Endodermal cell (in vitro differentiated cells): ENCODE measurements around the gene IL18R1. TPM values are rescaled to one million over a fixed set of nuclear protein-coding genes. Genes with fewer than 3 reads are reported as not detected.

ENCODE experiments used
- DNase-seq: peaks from one replicate; pipeline ENCODE4 v3.0.0-alpha.2; 2017
- H3K27ac ChIP-seq: 2 replicates; pipeline ENCODE4 v1.5.1; 2013; ENCODE audit warnings: mild to moderate bottlenecking, low read depth, low read length, moderate library complexity
- H3K27me3 ChIP-seq: 2 replicates; pipeline ENCODE4 v1.6.1; 2013; ENCODE audit warnings: mild to moderate bottlenecking, low read length, moderate library complexity; ENCODE audit not compliant: insufficient read depth, control insufficient read depth, poor library complexity, severe bottlenecking
- H3K36me3 ChIP-seq: 2 replicates; pipeline ENCODE4 v1.7.0; 2013; ENCODE audit warnings: mild to moderate bottlenecking, low read length, moderate library complexity; ENCODE audit not compliant: control insufficient read depth, insufficient read depth
- H3K4me1 ChIP-seq: one replicate; pipeline ENCODE4 v1.7.0; 2013; ENCODE audit warnings: low read length; ENCODE audit not compliant: control insufficient read depth, insufficient read depth
- H3K4me3 ChIP-seq: 2 replicates; pipeline ENCODE4 v1.5.1; 2013; ENCODE audit warnings: mild to moderate bottlenecking, low read length, moderate library complexity
- H3K9ac ChIP-seq: 2 replicates; pipeline ENCODE4 v1.6.1; 2013; ENCODE audit warnings: mild to moderate bottlenecking, low read length, moderate library complexity; ENCODE audit not compliant: poor library complexity, severe bottlenecking; ENCODE audit errors: extremely low read depth
- H3K9me3 ChIP-seq: 2 replicates; pipeline ENCODE4 v1.6.1; 2013; ENCODE audit warnings: mild to moderate bottlenecking, low read length, moderate library complexity; ENCODE audit not compliant: control insufficient read depth
- H3K27ac Mint-ChIP-seq: 2 replicates; pipeline ENCODE4 v1.8.0; 2020; ENCODE audit warnings: mixed read lengths
- H3K27me3 Mint-ChIP-seq: 2 replicates; pipeline ENCODE4 v1.8.0; 2021; ENCODE audit warnings: mild to moderate bottlenecking, mixed read lengths; ENCODE audit not compliant: insufficient read depth
- H3K36me3 Mint-ChIP-seq: 2 replicates; pipeline ENCODE4 v1.8.0; 2020; ENCODE audit warnings: low read depth, mixed read lengths
- H3K4me1 Mint-ChIP-seq: 2 replicates; pipeline ENCODE4 v1.8.0; 2020; ENCODE audit warnings: mixed read lengths
- H3K4me3 Mint-ChIP-seq: 2 replicates; pipeline ENCODE4 v1.8.0; 2020; ENCODE audit warnings: mild to moderate bottlenecking, moderate library complexity, mixed read lengths
- H3K9me3 Mint-ChIP-seq: 2 replicates; pipeline ENCODE4 v1.8.0; 2020; ENCODE audit warnings: mild to moderate bottlenecking, mixed read lengths
- WGBS, 2 experiments: methylation state at CpG; one replicate each; pipeline versions ENCODE4 v1.1.5 to v1.1.7; 2013; ENCODE audit warnings: missing lambda C conversion rate in 2 of 2, mixed read lengths in 1 of 2; ENCODE audit not compliant: insufficient coverage in 1 of 2, insufficient read length in 1 of 2; 5-methylcytosine and 5-hydroxymethylcytosine counted together
- total RNA-seq, 2 donors: library from RNA; stranded (reverse); fragmentation: NEBNext Ultra II Directional in 1 of 2; extraction: Animal tissue kit (Norgen Biotek cat#: 25700) in 1 of 2; gene quantifications; 2 replicates in 1 of 2; 3 replicates in 1 of 2; pipeline ENCODE4 v1.2.1, GENCODE V29; 2021
- TF ChIP-seq, protein P1 (sequence below): fragments of 200-600 bp; sonication (generic); conservative IDR thresholded peaks from 2 replicates; pipeline ENCODE4 v1.5.0; 2021; ENCODE audit warnings: antibody characterized with exemption, mild to moderate bottlenecking

The IL18R1 gene
- total RNA-seq, 2 donors from 2014 or later, result 2.2 to 2.4 TPM

DNA sequence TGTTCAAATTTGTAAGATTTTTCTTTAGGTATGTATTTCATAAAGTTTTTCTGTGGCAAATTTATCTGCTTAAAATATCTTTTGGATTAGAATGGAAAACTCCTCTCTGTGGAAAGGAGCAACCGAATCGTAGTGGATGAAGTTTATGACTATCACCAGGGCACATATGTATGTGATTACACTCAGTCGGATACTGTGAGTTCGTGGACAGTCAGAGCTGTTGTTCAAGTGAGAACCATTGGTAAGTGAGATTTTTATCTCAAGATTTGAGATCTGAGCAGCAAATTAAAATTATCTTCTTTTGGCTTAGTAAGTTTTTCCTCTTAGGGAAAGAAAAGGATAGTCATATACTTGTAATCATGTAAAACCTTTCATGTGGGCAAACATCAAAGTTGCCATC, 81.5 kb downstream of the IL18R1 start:
- TF ChIP-seq, protein P1, sequence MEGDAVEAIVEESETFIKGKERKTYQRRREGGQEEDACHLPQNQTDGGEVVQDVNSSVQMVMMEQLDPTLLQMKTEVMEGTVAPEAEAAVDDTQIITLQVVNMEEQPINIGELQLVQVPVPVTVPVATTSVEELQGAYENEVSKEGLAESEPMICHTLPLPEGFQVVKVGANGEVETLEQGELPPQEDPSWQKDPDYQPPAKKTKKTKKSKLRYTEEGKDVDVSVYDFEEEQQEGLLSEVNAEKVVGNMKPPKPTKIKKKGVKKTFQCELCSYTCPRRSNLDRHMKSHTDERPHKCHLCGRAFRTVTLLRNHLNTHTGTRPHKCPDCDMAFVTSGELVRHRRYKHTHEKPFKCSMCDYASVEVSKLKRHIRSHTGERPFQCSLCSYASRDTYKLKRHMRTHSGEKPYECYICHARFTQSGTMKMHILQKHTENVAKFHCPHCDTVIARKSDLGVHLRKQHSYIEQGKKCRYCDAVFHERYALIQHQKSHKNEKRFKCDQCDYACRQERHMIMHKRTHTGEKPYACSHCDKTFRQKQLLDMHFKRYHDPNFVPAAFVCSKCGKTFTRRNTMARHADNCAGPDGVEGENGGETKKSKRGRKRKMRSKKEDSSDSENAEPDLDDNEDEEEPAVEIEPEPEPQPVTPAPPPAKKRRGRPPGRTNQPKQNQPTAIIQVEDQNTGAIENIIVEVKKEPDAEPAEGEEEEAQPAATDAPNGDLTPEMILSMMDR, result no peak
- no peaks in the 10 kb centered on the region for H3K9me3 ChIP-seq
- Mint-ChIP-seq H3K4me3 (no peak overlapping the region), H3K36me3 (no peaks in the 10 kb centered on the region), H3K4me1 (no peaks in the 10 kb centered on the region), H3K27me3 (no peaks in the 10 kb centered on the region), H3K27ac (no peak overlapping the region), H3K9me3 (no peaks in the 10 kb centered on the region)
- H3K4me1 ChIP-seq, result no peaks in the 10 kb centered on the region
- no peak overlapping the region for H3K27ac ChIP-seq
- H3K9ac ChIP-seq, result no peak overlapping the region
- H3K36me3 ChIP-seq, result no peaks in the 10 kb centered on the region
- no peak overlapping the region for H3K4me3 ChIP-seq
- 91 to 93% methylated on average over 4 of the region's 4 CpGs for WGBS, 2 experiments
- H3K27me3 ChIP-seq, result no peaks in the 10 kb centered on the region
- no peak for DNase-seq

DNA sequence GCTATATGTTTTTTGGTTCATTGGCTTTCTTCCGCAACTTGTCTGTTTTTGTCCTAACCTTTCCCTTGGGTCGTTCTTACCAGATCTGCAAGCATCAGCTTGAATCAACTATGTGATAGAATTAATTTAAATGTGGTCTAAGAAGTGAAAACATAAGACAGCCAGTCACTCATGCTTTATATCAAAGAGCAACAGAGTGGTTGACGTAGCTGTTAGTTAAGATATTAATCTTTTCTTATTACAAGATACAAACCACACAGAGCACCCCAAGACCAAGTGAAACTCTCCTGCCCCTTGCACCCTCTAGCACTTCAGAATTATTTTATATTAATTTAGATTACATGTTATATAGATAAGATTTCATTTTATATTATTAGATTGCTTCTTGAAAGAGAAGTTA, 82.5 kb downstream of the IL18R1 start:
- Histone ChIP-seq H3K27ac (no peak overlapping the region), H3K9ac (no peak overlapping the region), H3K9me3 (no peaks in the 10 kb centered on the region), H3K4me1 (no peaks in the 10 kb centered on the region), H3K4me3 (no peak overlapping the region), H3K27me3 (no peaks in the 10 kb centered on the region), H3K36me3 (no peaks in the 10 kb centered on the region)
- H3K27ac Mint-ChIP-seq, result no peak overlapping the region
- WGBS, 2 experiments, result 100% methylated on average over 3 of the region's 3 CpGs; no CpG with 5 or more reads in 1 of the 2 experiments
- H3K36me3 Mint-ChIP-seq, result no peaks in the 10 kb centered on the region
- DNase-seq, result no peak
- peaks cover 1% of the 10 kb centered on the region for H3K4me1 Mint-ChIP-seq
- no peaks in the 10 kb centered on the region for H3K9me3 Mint-ChIP-seq
- no peak overlapping the region for H3K4me3 Mint-ChIP-seq
- TF ChIP-seq, protein P1, result no peak
- no peaks in the 10 kb centered on the region for H3K27me3 Mint-ChIP-seq

DNA sequence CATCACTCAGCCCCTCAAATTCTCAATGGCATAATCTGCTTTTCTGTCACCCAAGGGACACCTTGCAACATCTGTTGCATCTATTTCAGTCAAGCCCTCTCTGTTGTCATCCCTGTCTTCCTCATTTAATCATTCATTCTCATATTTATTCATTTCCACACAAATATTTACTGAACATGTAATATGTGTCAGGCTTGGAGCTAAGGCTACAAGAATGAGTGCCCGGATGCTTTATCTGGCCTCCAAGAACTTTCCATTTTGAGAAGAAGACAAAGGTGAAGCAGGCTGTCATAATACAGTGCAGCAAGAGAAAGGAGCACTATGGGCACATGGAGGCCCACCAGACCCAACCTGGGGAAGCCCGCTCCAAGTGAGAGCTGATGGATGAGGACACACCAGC, 83.0 kb downstream of the IL18R1 start:
- H3K36me3 Mint-ChIP-seq, result no peaks in the 10 kb centered on the region
- 90 to 92% methylated on average over 2 of the region's 2 CpGs for WGBS, 2 experiments
- TF ChIP-seq, protein P1, result no peak

More for the DNA sequence above, 83.0 kb downstream of the IL18R1 start:
- H3K27me3 ChIP-seq, result no peaks in the 10 kb centered on the region
- peaks cover 3% of the 10 kb centered on the region for H3K4me1 ChIP-seq
- Mint-ChIP-seq H3K4me1 (peaks cover 5% of the 10 kb centered on the region), H3K27me3 (no peaks in the 10 kb centered on the region), H3K4me3 (no peak overlapping the region), H3K9me3 (no peaks in the 10 kb centered on the region), H3K27ac (no peak overlapping the region)
- no peak for DNase-seq
- no peak overlapping the region for H3K9ac ChIP-seq
- H3K4me3 ChIP-seq, result no peak overlapping the region
- H3K9me3 ChIP-seq, result no peaks in the 10 kb centered on the region
- no peaks in the 10 kb centered on the region for H3K36me3 ChIP-seq
- H3K27ac ChIP-seq, result no peak overlapping the region
